Occipital lobe (tissue), 2 donors: Measurements from ENCODE around the gene HNRNPLL. TPM values are rescaled to one million over a fixed set of nuclear protein-coding genes. Genes with fewer than 3 reads are reported as not detected.
A peak's percentile ranks its signal among the peaks of the same experiment; 100 is the strongest.
"Not testable (repeated sequence)": the region's sequence is repeated elsewhere in the genome, so short reads cannot be mapped to it uniquely, and the experiment has no call there.

Source experiments
- DNase-seq: peaks from one replicate; lab custom pipeline; 2025; lab: John Stamatoyannopoulos, UW
- total RNA-seq: library from RNA; depleted of rRNA; stranded (reverse); fragments of >200 nt; gene quantifications from one replicate; pipeline ENCODE4 v1.2.3, GENCODE V29; 2014

The HNRNPLL gene
- total RNA-seq, 1 donor from 2014 or later: 110 TPM

- DNase-seq: no peak
Measured at GRCh38 chr2:38619458-38620164, 16.9 kb upstream of the HNRNPLL start.

GRCh38 chr2:38617301-38617700 lies 14.6 kb upstream of the HNRNPLL start:
- DNase-seq: no peak

GRCh38 chr2:38615237-38615636 lies 12.5 kb upstream of the HNRNPLL start:
- DNase-seq: no peak

GRCh38 chr2:38613849-38614213 lies 11.1 kb upstream of the HNRNPLL start:
- no peak for DNase-seq

- no peak for DNase-seq
Measured at GRCh38 chr2:38613126-38613848, 10.6 kb upstream of the HNRNPLL start.

GRCh38 chr2:38610851-38611801 lies 8.4 kb upstream of the HNRNPLL start:
- no peak for DNase-seq

- not testable (repeated sequence) for DNase-seq
Measured at GRCh38 chr2:38609246-38609645, 6.5 kb upstream of the HNRNPLL start.

- no peak for DNase-seq
Measured at GRCh38 chr2:38608755-38609154, 6.0 kb upstream of the HNRNPLL start.

GRCh38 chr2:38605298-38605830 lies 2.6 kb upstream of the HNRNPLL start:
- no peak for DNase-seq

- peak; percentile 62 for DNase-seq
Measured at GRCh38 chr2:38603402-38604290, 918 bp upstream of the HNRNPLL start.

- DNase-seq: peak; percentile 56
Measured at GRCh38 chr2:38602136-38602731, 494 bp downstream of the HNRNPLL start.

- no peak for DNase-seq
Measured at GRCh38 chr2:38601463-38602135, 1.1 kb downstream of the HNRNPLL start.

- DNase-seq: no peak
Measured at GRCh38 chr2:38600921-38601455, 1.7 kb downstream of the HNRNPLL start.

- DNase-seq: no peak
Measured at GRCh38 chr2:38600242-38600891, 2.4 kb downstream of the HNRNPLL start.

- no peak for DNase-seq
Measured at GRCh38 chr2:38599706-38600105, 3.0 kb downstream of the HNRNPLL start.

GRCh38 chr2:38598991-38599295 lies 3.8 kb downstream of the HNRNPLL start:
- DNase-seq: no peak

GRCh38 chr2:38598200-38598990 lies 4.3 kb downstream of the HNRNPLL start:
- DNase-seq: no peak

- DNase-seq: no peak
Measured at GRCh38 chr2:38597115-38597514, 5.6 kb downstream of the HNRNPLL start.
